COR-L47 (cell line): ENCODE data around the gene DAAM1.

Source experiments
- DNase-seq: peaks from one replicate; lab custom pipeline; 2025; lab: John Stamatoyannopoulos, UW

DAAM1 gene

DNA sequence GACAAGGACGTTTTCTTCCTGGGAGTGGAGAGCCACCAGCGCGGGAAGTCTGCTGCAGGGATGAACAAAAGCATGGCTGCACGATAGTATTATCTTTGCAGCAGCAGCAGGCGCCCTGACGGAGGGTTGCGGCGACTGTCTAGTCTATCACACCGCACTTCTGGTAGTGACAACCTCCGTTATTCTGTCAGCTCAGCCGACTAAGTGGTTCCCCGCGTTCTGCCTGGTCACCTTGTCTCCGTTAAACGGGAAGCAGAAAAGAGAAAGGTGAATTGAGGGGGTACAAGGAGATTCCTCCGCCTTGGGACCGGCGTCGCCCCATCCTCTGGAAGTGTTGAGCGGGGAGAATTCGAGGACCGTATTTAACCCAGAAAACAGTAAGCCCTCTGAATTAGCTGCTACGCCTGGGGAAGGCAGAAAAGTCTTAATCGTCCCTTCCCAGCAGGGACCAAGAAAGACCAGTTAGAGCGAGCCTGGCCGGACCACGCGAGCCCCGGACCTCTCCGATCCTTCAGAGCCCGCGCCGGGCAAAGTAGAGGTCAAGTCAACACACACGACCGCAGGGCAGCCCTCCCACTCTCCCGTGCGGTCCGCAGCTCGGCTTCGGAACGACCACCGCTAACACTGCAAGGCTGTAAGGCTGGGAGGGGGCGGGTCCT, 536 bp upstream of the DAAM1 start:
- peak; percentile 37 for DNase-seq

DNA sequence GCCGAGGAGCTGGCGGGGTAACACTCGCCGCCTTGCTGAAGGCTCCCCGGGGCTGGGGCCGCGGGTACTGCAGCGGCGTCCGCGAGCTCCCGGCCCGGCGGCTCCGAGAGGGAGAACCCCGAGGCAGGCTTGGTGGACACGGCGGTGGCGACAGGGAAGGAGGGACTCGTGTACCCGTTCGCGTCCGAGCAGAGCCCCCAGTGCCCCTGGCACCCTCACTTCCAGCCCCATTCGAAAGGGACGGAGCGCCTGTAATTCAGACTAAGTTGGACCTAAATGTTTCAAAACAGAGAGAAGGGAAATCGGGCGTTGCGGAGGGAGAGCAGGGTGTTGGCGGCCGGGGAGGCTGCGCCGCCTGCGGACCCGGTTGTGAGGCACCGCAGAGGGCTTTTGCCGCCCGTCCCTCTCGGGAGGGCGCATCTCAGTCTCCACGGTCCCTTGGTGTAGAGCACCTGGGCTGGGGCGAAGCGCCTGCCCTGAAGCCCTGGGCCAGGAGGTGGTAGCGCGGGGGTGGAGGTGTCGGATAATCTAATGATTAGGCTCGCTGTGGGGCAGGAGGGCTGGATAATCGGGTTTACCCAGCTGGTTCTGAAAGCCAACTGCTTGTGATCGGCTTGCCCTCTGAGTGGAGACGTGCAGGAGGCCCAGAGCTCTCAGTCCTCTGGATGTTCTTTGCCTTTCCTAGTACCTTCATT, 771 bp downstream of the DAAM1 start:
- DNase-seq: no peak

DNA sequence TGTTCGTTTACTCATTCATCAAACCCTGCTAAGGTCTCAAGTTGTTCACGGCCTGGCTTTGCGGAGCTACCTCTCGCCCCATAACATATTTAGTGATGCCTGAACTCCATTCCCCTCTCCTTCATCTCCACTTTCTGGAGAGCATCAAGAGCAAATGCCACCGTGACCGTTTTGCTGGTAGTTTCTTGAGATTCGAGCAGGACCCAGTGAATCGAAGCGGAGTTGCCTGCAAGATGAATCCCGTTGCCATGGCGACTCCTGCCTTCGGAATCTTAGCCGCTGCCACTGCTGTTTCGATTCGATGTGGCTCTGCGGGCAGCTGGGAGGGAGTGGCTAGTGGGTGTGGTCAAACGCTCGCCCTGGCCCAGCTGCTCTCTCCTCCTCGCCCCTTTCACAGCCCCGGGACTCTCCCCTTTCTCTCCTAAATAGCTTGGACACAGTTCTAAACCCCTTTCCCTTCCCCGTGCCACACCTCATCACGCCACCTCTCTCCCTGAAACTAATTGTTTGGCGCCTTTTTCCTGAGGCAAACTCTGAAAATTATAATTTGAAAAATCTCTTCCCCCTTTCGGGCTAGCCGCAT, 1.4 kb downstream of the DAAM1 start:
- peak; percentile 89 for DNase-seq

DNA sequence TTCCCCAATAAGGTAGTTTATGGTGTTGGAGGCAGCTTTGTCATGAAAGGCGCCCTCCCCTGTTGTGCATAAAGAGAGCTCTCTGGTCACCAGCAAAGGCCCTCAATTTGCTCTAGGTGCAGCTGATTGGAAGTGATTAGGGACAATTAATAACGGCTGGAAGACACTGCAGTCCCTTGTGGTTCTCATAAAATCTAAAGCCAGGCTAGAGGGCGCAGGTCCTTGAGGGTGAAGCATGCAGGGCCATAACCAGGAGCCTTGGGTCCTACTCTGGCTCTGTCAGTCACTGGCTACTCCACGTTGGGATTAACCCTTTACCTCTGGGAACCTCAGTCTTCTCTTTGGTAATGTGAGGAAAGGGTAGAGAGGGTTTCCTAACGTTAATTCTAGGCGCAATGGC, 1.9 kb downstream of the DAAM1 start:
- peak; percentile 24 for DNase-seq

DNA sequence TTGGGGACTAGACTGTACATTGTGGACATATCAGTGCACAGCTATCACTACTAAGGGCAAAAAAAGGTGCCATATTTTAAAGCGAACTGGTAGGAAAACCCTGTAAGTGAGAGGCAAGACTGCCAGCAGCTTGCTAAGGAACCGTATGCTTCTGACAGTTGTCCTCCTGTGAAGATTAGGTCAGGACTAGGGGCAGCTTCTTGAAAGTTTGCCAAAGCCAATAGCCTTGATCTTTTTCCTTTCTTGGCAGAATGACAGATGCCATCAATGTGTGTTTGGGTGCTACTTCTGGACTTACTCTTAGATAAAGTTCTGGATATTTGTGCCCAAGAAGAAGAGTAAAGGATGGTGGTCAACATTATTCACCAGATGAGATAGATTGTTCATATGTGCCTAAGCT, 7.4 kb downstream of the DAAM1 start:
- DNase-seq: no peak

DNA sequence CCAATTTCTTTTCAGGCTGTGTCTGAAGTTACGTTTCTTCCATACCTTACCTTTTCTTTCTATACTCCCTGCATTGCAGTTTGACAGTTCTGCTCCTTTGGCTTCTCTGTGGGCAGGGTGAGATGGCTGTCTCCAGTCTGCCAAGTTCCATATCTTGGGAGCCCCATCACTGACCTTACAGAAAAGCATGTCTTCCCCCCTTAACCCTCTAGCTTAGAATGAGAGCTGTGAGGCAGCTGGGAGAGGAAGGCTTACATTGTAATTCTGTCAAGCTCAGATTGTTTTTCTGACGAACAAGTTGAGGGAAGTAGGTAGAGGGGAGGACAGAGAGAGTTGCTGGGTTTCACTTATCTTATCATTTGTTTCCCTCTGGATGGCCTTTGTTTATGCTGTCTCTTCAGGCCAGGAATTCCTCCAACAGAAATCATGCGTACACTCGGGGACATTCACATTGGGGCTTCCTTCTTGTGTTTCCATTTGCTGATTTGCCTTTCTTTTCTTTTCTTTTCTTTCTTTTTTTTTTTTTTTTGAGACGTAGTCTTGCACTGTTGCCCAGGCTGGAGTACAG, 9.3 kb downstream of the DAAM1 start:
- no peak for DNase-seq

DNA sequence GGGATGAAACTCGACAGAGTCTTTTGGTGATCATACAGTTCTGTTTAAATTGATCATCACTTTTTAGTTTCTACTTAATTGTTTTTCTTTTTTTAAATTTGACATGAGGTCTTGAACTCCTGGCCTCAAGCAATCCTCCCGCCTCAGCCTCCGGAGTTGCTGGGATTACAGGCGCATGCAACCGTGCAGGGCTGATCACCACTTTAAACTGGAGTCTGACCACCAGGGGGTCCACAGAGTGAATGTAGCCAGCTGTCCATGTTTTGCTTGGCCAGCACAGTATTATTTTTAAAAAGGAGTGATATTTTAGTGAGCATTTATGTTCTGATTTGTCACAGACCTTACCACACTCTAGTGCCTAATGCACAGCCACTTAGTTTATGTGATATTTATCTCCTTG, 10.7 kb downstream of the DAAM1 start:
- no peak for DNase-seq

DNA sequence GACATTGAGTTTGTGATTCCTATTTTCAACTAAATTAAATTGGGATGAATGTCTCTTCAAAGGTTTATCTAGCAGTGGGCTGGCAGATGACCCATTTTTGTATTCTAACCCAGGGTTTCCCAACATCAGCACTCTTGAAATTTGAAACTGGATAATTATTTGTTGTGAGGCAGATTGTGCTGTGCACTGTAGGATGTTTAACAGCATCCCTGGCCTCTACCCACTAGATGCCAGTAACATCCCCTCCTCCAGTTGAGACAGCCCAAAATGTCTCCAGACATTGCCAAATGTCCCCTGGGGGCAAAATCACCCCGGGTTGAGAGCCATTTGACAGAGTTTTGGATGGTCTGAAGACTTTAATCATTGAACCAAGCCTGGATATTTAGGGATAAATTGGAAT, 11.1 kb downstream of the DAAM1 start:
- DNase-seq: no peak

DNA sequence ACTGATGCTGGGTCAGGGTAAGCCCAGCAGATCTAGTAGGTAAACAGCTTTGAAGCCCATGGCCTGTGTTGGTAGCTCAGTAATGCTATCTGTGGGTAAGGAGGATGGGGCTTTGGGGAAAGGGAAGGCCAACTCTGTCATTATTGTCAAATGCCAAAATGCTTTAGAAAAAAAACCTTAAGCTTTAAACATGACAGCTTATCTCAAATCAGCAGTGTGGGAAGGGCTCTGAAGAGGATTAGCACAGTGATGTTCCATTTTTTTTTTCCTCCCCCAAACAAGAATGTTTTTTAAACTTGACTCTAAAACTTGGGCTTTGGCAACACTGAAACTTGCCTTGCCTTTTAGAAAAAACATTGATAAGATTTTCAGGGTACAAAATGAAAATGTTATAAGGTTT, 11.7 kb downstream of the DAAM1 start:
- DNase-seq: no peak

DNA sequence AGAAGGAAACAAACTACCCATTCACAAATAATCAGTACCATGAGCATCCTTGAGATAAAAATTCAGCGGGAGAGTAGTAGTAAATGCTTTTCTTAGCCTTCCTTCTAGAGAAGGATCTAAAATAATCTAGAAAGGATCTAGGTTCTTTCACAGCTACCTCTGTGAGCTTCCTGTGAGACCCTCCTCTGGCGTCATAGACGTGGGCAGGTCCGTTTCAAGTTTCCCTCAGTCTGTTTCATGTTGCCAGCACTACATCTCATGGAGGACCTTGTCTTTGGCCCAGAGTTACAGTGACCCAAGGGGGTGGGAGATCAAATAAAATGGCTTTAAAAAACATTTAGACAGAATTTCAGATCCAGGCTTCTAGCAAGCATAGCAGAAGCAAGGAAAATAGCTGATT, 13.6 kb downstream of the DAAM1 start:
- DNase-seq: no peak

DNA sequence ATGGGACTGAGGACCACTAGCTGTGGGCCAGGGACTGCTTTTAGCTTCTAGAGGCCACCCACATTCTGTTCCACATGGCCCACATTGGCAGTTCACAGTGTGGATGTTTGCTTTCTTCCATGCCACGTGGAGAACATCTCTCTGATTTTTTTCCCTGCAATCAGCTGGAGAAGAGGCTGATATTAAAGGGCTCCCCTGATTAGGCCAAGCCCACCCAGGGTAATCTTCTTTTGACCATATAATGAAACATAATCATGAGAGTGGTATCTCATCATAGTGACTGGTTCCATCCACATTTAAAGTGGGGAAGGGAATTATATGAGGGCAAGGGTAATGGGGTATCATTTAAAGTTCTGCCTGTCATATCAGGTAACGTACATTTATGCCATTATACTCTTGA, 15.8 kb downstream of the DAAM1 start:
- no peak for DNase-seq

DNA sequence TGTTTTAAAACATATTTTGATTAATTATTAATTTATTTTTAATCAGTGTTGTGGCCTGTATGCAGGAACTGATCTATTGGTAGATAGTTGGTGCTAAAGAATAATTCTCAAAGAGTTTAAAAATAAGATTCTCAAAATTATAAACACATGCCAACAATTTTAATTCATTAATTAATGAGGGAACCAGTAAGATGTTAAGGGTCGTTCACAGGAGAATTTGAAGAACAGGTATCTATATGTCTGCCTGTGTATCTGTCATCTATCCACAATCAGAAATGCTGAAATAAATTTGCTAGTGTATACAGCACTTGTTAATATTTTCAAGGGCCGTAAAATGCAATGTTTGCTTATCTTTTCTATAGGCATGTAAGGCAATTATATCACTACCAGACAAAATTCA, 18.4 kb downstream of the DAAM1 start:
- DNase-seq: no peak

DNA sequence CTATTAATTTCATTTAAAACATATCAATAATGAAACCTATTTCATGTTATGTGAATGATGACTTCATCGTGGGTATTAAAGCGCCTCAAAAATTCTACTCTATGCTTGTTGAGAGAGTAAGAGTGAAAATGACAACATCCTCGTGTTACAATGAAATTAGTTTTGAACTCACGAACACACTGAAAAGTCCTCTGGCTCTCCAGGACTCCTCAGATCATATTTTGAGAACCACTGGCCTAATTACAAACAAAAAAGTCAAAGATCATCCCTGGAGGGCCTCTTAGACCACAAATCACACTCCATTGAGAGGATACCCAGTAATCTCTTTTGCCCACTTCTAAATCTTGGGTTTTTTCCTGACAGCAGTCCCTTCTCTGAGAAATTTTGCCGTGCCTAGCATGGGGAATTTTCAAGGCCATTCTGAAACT, 19.1 kb downstream of the DAAM1 start:
- no peak for DNase-seq

DNA sequence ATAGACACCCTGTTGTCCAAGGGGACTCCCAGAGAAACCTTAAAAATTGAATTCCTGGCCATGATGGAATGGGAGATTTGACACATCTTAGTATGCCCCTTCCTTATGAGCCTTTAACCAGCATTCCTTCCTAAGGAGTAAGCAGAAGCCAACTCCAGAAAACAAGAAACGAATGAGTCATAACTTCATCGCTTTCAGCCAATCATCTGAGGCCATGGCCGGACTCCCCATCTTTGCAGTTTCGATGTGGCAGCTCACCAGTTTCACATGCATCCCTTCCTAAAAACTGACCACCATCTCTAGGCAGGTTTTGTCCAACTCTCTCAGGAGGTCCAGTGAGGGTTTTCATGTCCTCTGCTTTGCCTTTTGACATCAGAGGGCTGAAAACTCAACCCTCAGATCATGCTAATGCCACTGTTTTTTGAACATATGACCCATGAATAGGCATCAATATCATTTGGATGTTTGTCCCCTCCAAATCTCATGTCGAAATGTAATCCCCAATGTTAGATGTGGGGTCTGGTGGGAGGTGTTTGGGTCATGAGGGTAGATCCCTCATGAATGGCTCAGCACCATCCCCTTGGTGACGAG, 19.9 kb downstream of the DAAM1 start:
- DNase-seq: no peak

DNA sequence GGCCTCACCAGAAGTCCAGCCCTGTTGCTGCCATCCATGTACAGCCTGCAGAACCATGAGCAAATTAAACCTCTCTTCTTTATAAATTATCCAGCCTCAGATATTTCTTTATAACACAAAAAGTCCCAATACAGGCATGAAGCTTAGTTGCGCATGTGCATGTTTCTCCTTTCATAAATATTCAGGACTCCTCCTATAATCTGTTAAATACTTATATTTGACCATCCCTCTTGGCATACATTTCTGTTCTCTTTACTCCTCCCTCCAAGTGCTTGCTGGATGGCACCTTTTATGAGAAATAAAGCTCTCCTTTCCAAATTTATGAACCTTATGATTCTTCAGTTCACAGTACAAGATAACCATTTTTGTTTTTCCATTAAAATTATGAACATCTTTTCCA, 20.5 kb downstream of the DAAM1 start:
- DNase-seq: no peak

DNA sequence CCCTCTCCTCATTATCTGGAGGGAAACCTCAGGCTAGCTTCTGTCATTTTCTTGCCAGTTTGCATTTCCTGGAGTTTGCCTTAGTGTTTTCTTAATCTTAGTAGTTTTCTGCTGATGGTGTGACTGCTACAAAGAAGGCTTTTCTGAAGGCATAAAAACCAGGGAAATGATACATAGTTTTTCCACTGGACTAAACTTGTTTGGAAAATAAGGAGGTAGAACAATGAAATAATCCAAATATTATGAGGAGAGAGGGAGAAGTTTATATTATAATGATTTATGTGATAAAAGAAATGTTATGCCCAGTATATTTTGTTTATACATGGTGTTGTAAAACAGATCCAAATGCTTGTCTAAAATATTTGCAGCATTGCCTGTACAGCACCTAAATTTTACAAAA, 22.2 kb downstream of the DAAM1 start:
- DNase-seq: no peak

DNA sequence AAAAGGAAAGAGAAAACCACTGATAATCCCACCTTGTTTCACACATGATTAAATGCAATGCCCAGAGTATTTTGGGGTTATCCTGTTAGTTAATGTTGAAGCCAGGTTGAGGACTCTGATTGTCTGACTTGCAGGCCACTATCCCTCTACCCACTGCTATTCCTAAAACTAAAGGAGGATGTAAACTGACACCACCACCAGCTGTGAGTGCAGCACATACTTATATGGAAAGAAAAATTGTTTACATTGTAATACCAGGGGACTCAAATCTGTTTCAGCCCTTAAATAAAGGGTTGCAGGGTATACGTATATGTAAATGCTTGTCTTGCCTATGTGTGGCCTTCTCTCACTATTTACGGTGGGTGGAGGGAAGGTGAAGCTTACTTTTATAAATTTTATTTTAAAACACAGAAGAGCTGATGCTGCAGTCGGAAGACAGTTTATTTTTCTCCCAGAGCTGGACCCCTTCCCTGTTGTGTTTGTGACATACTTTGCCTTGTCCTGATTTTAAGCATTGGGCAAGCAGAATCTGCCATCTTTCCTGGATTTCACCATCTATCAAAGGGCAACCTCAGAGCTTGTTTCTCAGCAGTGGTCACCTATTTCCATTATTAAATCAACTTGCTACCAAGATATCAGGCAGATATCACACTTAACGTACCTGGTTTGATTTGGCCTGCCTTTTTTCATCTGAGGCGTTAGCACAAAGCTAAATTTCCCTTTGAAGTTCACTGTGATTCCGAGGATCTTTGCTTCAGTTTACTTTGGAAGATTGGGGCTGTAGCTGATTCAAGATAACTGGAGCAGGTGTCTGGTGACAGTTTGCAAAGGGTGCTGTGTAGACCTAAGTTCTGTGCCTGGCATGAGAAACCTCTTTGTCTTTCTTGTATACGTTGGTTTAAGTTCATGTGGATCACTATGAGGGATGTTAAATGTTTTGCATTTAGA, 25.2 kb downstream of the DAAM1 start:
- no peak for DNase-seq

DNA sequence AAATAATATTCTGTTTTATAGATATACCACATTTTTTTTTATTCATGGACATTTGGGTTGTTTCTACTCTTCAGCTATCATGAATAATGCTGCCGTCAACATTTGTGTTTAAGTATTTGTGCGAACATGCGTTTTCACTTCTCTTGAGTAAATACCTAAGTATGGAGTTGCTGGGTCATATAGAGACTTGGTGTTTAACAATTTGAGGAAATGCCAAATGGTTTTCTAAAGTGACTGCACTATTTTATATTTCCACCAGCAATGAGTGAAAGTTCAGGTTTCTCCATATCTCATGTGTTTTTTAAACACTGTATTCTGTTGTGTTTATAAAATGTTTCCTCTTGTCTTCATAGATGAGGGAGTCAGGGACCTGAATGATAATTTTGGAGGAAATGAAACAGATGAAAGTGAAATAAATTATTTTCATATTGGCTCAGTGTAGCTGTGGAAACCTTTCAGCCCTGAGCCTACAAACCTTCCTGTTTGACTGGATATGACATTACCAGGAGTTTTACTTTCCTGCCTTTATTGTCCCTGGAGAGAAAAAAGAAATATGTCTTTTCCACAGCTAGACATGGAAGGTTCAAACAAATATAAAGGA, 26.3 kb downstream of the DAAM1 start:
- DNase-seq: no peak

DNA sequence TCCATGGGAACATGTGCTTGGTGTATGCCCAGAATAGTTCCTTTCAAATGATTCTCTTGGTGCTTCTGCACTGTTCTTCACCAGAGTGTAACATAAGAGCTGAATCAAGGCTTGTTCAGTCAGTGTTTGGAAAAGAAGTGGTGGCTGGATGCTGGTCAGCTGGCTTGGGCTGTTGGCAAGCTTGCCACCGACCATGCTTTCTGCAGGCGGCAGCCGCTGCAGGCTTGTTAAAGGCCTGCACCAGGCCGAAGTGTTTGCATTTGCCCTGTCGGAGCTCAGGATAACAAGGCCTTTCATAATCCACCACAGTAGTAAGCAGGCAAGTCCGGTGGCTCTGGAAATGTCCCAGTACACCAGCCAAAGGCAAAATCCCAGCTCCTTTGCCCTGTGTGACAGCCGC, 26.9 kb downstream of the DAAM1 start:
- DNase-seq: no peak

DNA sequence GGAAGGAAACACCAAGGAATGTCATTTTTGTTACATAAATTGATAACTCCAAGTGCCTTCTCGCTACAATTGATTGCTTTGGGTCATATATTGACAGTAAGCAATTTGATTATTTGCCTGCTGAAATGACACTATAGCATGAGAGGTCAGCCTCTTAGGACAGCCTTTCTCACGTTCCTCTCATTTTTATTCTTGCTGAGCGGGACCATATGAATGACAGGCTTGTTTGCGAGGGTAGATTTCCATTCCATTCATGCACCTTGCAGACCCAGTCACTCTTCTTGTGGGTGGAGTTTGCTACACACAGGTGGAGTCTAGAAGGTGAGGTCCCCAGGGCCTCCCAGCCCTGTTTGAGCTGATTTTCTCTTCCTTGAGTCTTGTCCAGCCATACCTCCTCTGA, 27.3 kb downstream of the DAAM1 start:
- DNase-seq: no peak

DNA sequence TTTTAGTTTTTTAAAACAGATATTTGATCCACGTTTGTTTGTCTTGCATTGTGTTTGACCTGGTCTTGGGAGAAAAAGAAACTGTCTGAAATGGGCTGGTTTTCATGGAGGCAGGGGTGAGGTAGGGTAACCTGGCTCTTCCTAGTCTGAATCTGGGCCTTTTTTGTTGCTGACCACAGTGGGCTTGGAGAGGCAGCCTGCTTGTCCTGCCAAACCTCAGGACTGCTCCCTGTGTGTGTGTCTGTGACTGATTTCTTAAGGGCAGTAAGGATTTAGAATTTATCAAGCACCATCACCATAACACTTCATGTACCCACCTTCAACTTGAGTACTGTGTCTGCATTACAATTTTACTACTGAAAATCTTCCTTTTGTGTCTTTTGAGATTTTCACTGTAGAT, 28.5 kb downstream of the DAAM1 start:
- no peak for DNase-seq
